HepG2 (cell line): ENCODE data around the gene MAP1LC3B. TPM values are rescaled to one million over a fixed set of nuclear protein-coding genes. Genes with fewer than 3 reads are reported as not detected.

ENCODE experiments used
- FOXP1 ChIP-seq, 2 experiments: fragments of 450-650 bp in 1 of 2; IDR thresholded peaks; 2 replicates each; pipeline ENCODE4 v1.6.1; 2017 to 2018; ENCODE audit warnings: antibody characterized with exemption in 1 of 2
- GATA4 ChIP-seq: sonication (generic); IDR thresholded peaks from 2 replicates; pipeline ENCODE4 v1.6.1; 2016; ENCODE audit warnings: antibody characterized with exemption, low read depth, borderline replicate concordance
- GATAD2A ChIP-seq: IDR thresholded peaks from 2 replicates; pipeline ENCODE4 v1.6.1; 2016
- HNF4G ChIP-seq, 2 experiments: sonication (generic) in 1 of 2; formaldehyde crosslinking in 1 of 2; IDR thresholded peaks; 2 replicates each; pipeline versions ENCODE4 v1.4.0 to v1.6.1; 2011 to 2020; ENCODE audit warnings: borderline replicate concordance in 2 of 2, low read depth in 2 of 2, mild to moderate bottlenecking in 2 of 2, low read length in 1 of 2, missing genetic modification reagents in 1 of 2, moderate library complexity in 1 of 2
- HNRNPK ChIP-seq: fragments of 200-400 bp; formaldehyde crosslinking; IDR thresholded peaks from 2 replicates; pipeline ENCODE4 v1.6.1; 2018; ENCODE audit warnings: low read length, low read depth, moderate library complexity, mild to moderate bottlenecking; ENCODE audit not compliant: poor library complexity, severe bottlenecking
- ISX ChIP-seq: sonication (generic); formaldehyde crosslinking; conservative IDR thresholded peaks from 2 replicates; pipeline ENCODE4 v1.5.0; 2020; ENCODE audit warnings: missing genetic modification reagents
- KDM1A ChIP-seq: IDR thresholded peaks from 2 replicates; pipeline ENCODE4 v1.6.1; 2016; ENCODE audit warnings: missing compliant biosample characterization
- MIXL1 ChIP-seq: IDR thresholded peaks from 2 replicates; pipeline ENCODE4 v1.6.1; 2016
- SMARCC2 ChIP-seq: fragments of 450-650 bp; IDR thresholded peaks from 2 replicates; pipeline ENCODE4 v1.6.1; 2017; ENCODE audit warnings: antibody characterized with exemption, mild to moderate bottlenecking
- TMF1 ChIP-seq: sonication (generic); formaldehyde crosslinking; IDR thresholded peaks from 2 replicates; pipeline ENCODE4 v1.8.1; 2022; ENCODE audit warnings: low read depth, missing genetic modification reagents
- ZBTB3 ChIP-seq: sonication (generic); formaldehyde crosslinking; IDR thresholded peaks from 2 replicates; pipeline ENCODE4 v1.4.0; 2020; ENCODE audit warnings: low read depth, mild to moderate bottlenecking, moderate library complexity, missing genetic modification reagents, borderline replicate concordance
- ZEB1 ChIP-seq: IDR thresholded peaks from 2 replicates; pipeline ENCODE4 v1.6.1; 2012; ENCODE audit warnings: mild to moderate bottlenecking, low read depth, inconsistent platforms; ENCODE audit not compliant: insufficient replicate concordance
- ZFP36 ChIP-seq: fragments of 150-350 bp; IDR thresholded peaks from 2 replicates; pipeline ENCODE4 v1.6.1; 2018; ENCODE audit warnings: borderline replicate concordance, low read length, low read depth; ENCODE audit not compliant: partially characterized antibody
- ZNF224 ChIP-seq: sonication (generic); formaldehyde crosslinking; IDR thresholded peaks from 2 replicates; pipeline ENCODE4 v1.5.0; 2020; ENCODE audit warnings: mild to moderate bottlenecking, missing genetic modification reagents
- ZNF30 ChIP-seq: sonication (generic); formaldehyde crosslinking; IDR thresholded peaks from 2 replicates; pipeline ENCODE4 v1.5.0; 2020; ENCODE audit warnings: mild to moderate bottlenecking, missing genetic modification reagents
- ZNF337 ChIP-seq: sonication (generic); formaldehyde crosslinking; IDR thresholded peaks from 2 replicates; pipeline ENCODE4 v1.5.1; 2020; ENCODE audit warnings: missing genetic modification reagents, low read depth, mild to moderate bottlenecking, borderline replicate concordance
- ZNF451 ChIP-seq: sonication (generic); formaldehyde crosslinking; IDR thresholded peaks from 2 replicates; pipeline ENCODE4 v1.5.0; 2020; ENCODE audit warnings: mild to moderate bottlenecking, missing genetic modification reagents
- ZNF468 ChIP-seq: sonication (generic); formaldehyde crosslinking; IDR thresholded peaks from 2 replicates; pipeline ENCODE4 v1.8.0; 2022; ENCODE audit warnings: mild to moderate bottlenecking, moderate library complexity, missing genetic modification reagents
- ZNF569 ChIP-seq: sonication (generic); formaldehyde crosslinking; IDR thresholded peaks from 2 replicates; pipeline ENCODE4 v1.5.0; 2020; ENCODE audit warnings: mild to moderate bottlenecking, missing genetic modification reagents, moderate library complexity, borderline replicate concordance
- ZNF713 ChIP-seq: sonication (generic); formaldehyde crosslinking; IDR thresholded peaks from 2 replicates; pipeline ENCODE4 v1.4.0; 2020; ENCODE audit warnings: mild to moderate bottlenecking, missing genetic modification reagents
- ZSCAN21 ChIP-seq: sonication (generic); formaldehyde crosslinking; IDR thresholded peaks from 2 replicates; pipeline ENCODE4 v1.8.0; 2022; ENCODE audit warnings: mild to moderate bottlenecking, missing genetic modification reagents, moderate library complexity, borderline replicate concordance
- polyA plus RNA-seq, 8 experiments: library from polyadenylated mRNA; depleted of rRNA in 3 of 8; stranded (reverse) in 7 of 8; unstranded in 1 of 8; fragments of >200 nt; fragmentation: Illumina TruSeq in 4 of 8; extraction: Trizol in 4 of 8; gene quantifications; 2 replicates each; pipeline versions ENCODE4 v1.2.1 to v1.2.3, GENCODE V29; 2011 to 2016; ENCODE audit warnings: low read depth in 4 of 8, missing spikeins in 1 of 8, mixed read lengths in 1 of 8; ENCODE audit not compliant: insufficient read depth in 1 of 8
- total RNA-seq, 5 experiments: library from RNA; depleted of rRNA; stranded (reverse); fragments of >200 nt; fragmentation: Illumina TruSeq; extraction: Trizol; gene quantifications; 2 replicates each; pipeline ENCODE4 v1.2.3, GENCODE V29; 2016; ENCODE audit warnings: low read depth in 1 of 5
- TF ChIP-seq, protein P1 (sequence below): IDR thresholded peaks from 2 replicates; pipeline ENCODE4 v1.6.1; 2012; ENCODE audit warnings: inconsistent platforms
- TF ChIP-seq, protein P2 (sequence below): sonication (generic); formaldehyde crosslinking; IDR thresholded peaks from 2 replicates; pipeline ENCODE4 v1.4.0; 2020; ENCODE audit warnings: mild to moderate bottlenecking, missing genetic modification reagents
- TF ChIP-seq, protein P3 (sequence below), 2 experiments: fragments of 450-650 bp in 1 of 2; sonication (generic) in 1 of 2; formaldehyde crosslinking; IDR thresholded peaks; 2 replicates each; pipeline versions ENCODE4 v1.5.0 to v1.8.0; 2020 to 2022; ENCODE audit warnings: mild to moderate bottlenecking in 1 of 2, missing genetic modification reagents in 1 of 2
- TF ChIP-seq, protein P4 (sequence below): sonication (generic); formaldehyde crosslinking; IDR thresholded peaks from 2 replicates; pipeline ENCODE4 v1.8.1; 2023; ENCODE audit warnings: mild to moderate bottlenecking, missing genetic modification reagents

Gene MAP1LC3B
- total and polyA plus RNA-seq, 2 of the 13 experiments (the other 11 are each of a cell fraction or from before 2014, with no cell fraction given), result 15.7 to 37.4 TPM

DNA sequence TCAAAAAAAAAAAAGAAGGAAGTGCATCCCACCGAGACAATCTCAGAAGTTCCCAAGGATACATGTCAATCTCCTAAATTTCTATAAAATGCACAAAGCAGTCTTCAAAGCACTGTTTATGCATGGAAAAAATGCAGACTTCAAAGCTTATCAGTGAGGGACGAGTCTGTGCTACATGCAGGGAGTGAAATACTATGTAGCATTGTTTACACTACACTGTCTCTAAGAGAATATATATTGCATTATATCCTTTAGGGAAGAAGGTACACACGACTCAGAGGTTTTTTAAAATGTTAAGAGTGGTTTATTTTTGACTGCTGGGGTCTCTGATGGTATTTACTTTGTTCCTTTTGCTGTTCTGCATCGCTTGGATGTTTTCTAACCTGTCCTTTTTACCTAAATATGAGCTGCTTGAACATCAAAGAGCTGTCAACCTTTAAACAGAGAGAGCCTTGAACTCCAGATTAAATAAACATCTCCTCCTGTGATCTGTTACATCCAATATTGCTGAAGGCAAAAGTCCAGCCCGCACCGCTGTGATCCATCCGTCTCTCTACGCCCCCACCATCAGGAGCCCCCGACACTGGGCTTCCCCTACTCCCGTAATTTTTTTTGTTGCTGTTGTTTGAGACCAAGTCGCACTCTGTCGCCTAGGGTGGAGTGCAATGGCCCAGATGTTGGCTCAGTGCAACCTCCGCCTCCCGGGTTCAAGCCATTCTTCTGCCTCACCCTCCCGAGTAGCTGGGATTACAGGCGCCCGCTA is 9.9 kb upstream of the MAP1LC3B start (continued):
- TF ChIP-seq, protein P1, sequence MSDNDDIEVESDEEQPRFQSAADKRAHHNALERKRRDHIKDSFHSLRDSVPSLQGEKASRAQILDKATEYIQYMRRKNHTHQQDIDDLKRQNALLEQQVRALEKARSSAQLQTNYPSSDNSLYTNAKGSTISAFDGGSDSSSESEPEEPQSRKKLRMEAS, result peak; percentile 39
- TF ChIP-seq TMF1 (CRISPR knock-in tag), result no peak; the same call in none of the 2 replicates
- TF ChIP-seq SMARCC2, result no peak
- TF ChIP-seq ZNF569 (CRISPR knock-in tag), result no peak
- no peak for TF ChIP-seq ZNF30 (CRISPR knock-in tag)
- no peak for TF ChIP-seq ZNF468 (CRISPR knock-in tag)
- TF ChIP-seq FOXP1 (IDR thresholded peaks at IDR 0.05), result peak; percentile 87
- peak; percentile 98 for TF ChIP-seq FOXP1 (CRISPR knock-in tag; IDR thresholded peaks at IDR 0.05)
- peak; percentile 14 for TF ChIP-seq HNRNPK
- peak; percentile 81 for TF ChIP-seq MIXL1 (CRISPR knock-in tag)
- TF ChIP-seq KDM1A, result 0 out of 2 replicates have a peak, but pooled peaks have one; percentile 29
- peak; percentile 60; the same call in 1 of the 2 replicates for TF ChIP-seq ZSCAN21
- peak; percentile 90; the same call in 1 of the 2 replicates for TF ChIP-seq ZBTB3 (CRISPR knock-in tag)
- TF ChIP-seq HNF4G (IDR thresholded peaks at IDR 0.05; ENCODE audit: borderline replicate concordance, low read depth, low read length), result peak; percentile 97
- peak; percentile 75; the same call in 1 of the 2 replicates for TF ChIP-seq HNF4G (CRISPR knock-in tag; IDR thresholded peaks at IDR 0.05; ENCODE audit: borderline replicate concordance, low read depth)
- peak; percentile 92 for TF ChIP-seq GATAD2A (CRISPR knock-in tag)
- TF ChIP-seq, protein P2, sequence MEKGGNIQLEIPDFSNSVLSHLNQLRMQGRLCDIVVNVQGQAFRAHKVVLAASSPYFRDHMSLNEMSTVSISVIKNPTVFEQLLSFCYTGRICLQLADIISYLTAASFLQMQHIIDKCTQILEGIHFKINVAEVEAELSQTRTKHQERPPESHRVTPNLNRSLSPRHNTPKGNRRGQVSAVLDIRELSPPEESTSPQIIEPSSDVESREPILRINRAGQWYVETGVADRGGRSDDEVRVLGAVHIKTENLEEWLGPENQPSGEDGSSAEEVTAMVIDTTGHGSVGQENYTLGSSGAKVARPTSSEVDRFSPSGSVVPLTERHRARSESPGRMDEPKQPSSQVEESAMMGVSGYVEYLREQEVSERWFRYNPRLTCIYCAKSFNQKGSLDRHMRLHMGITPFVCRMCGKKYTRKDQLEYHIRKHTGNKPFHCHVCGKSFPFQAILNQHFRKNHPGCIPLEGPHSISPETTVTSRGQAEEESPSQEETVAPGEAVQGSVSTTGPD (CRISPR knock-in tag), result no peak
- no peak for TF ChIP-seq ZNF713
- no peak for TF ChIP-seq ZNF224 (CRISPR knock-in tag)
- TF ChIP-seq GATA4, result peak; percentile 87; the same call in 1 of the 2 replicates
- TF ChIP-seq, protein P3, sequence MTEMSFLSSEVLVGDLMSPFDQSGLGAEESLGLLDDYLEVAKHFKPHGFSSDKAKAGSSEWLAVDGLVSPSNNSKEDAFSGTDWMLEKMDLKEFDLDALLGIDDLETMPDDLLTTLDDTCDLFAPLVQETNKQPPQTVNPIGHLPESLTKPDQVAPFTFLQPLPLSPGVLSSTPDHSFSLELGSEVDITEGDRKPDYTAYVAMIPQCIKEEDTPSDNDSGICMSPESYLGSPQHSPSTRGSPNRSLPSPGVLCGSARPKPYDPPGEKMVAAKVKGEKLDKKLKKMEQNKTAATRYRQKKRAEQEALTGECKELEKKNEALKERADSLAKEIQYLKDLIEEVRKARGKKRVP (CRISPR knock-in tag; IDR thresholded peaks at IDR 0.05), result peak in 1 of 2 experiments; percentile 79; a peak in 1 of 4 replicates
- TF ChIP-seq ZFP36, result no peak
- no peak for TF ChIP-seq ZNF451
- 0 out of 2 replicates have a peak, but pooled peaks have one; percentile 39 for TF ChIP-seq ZNF337 (CRISPR knock-in tag)
- TF ChIP-seq, protein P4, sequence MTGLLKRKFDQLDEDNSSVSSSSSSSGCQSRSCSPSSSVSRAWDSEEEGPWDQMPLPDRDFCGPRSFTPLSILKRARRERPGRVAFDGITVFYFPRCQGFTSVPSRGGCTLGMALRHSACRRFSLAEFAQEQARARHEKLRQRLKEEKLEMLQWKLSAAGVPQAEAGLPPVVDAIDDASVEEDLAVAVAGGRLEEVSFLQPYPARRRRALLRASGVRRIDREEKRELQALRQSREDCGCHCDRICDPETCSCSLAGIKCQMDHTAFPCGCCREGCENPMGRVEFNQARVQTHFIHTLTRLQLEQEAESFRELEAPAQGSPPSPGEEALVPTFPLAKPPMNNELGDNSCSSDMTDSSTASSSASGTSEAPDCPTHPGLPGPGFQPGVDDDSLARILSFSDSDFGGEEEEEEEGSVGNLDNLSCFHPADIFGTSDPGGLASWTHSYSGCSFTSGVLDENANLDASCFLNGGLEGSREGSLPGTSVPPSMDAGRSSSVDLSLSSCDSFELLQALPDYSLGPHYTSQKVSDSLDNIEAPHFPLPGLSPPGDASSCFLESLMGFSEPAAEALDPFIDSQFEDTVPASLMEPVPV (CRISPR knock-in tag), result peak; percentile 81
- no peak for TF ChIP-seq ZEB1
- TF ChIP-seq ISX, result no peak
